MV-4-11 (cell line): ENCODE results near the gene LINGO4.
A peak's percentile ranks its signal among the peaks of the same experiment; 100 is the strongest.

Experiments
- DNase-seq: peaks from one replicate; lab custom pipeline; 2025; lab: John Stamatoyannopoulos, UW

Gene LINGO4

DNA sequence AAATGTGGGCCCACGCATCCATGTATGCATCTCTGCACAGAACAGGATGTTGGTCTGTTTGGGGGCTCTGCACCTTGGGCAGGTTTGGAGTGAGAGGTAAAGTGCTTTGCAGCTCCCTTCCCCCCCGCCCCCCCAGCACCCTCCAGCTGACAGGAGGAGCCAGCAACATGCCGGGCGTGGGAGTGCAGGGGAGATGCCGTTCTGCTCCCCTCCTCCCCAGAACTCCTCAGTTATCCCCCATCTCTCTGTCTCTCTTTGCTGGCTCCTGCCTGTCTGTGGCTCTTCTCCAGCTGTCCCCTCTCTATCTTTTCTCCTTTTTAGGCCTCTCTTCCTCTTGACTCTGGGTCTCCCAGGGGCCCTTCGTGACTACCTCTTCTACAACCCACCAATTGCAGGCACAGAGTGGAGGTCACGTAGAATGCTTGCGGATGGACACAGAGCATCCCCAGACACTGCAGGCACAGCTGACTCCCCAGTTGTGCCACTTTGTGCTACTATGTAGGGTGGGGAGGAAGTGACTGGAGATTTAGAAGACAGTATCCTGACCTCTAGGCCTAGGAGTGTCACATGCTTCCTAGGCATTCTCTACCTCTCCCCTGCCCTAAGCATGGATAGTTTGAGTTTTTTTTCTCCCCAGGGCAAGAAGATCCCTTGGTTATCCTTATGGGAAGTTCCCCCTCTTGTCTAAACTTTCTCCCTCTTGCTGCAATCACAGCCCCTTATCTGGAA, 28.1 kb upstream of the LINGO4 start:
- DNase-seq: peak; percentile 25

- no peak for DNase-seq
Observed at GRCh38 chr1:151832318-151832980, 27.2 kb upstream of the LINGO4 start.

- DNase-seq: no peak
Observed at GRCh38 chr1:151831605-151832004, 26.4 kb upstream of the LINGO4 start, which contains the start of gene RORC. Gene RORC (minus strand): TSS chr1:151831802. CDS start chr1:151831764, 38 bp downstream.

DNA sequence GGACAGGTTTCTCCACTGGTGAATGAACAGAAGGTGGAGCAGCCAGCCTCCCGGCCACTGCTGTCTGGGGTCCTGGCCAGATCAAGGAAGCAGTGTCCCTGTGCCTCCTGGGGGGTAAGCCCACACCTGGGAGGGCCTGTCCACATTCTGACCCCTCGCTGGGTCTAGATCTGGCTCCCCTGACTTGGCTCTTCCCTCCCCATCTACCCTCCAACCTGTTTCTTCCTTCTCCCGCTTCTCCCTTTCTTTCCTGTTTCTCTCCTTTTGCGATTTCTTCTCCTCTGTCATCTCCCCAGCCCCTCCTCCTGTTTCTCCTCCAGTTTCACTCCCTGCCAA, 26.0 kb upstream of the LINGO4 start:
- DNase-seq: no peak

- DNase-seq: no peak
Observed at GRCh38 chr1:151830055-151830454, 24.8 kb upstream of the LINGO4 start.

GRCh38 chr1:151829352-151830046, 24.3 kb upstream of the LINGO4 start:
- no peak for DNase-seq

DNA sequence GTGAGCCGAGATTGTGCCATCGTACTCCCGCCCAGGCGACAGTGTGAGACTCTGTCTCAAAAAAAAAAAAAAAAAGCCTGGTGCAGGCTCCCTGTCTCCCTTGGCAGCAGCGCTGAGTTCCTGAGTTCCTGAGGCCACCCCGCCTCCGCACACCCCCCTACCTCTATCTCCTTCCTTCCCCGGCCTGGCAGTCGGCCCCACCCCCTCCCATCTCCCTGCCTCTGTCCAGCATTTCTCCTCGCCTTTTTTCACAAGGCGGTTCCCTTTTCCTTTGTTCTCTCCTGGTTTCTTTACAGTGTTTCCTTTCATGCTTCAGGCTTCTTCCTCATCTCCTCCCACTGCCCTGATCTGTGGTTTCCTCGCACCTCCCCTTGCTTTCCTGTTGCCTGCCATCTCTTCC, 23.7 kb upstream of the LINGO4 start:
- peak; percentile 50 for DNase-seq

DNA sequence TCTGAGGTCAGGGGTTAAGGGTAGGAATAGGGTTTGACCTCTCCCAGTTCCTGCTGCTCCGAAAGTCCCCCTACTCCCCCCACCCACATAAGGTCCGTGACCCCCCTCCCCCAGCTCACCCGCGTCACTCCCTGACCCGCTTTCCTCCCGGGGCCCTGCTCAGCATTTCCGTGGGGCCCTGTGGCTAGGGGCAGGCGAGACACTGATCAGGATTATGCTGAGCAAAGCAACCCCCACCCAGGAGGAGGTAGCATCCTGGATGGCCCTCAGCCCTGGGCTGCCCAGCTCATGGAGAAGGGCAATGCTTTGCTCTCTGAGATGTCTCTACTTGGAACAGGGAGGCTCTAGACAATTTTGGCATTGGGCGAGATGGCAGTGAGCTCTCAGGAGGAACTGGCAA, 22.6 kb upstream of the LINGO4 start:
- no peak for DNase-seq

- no peak for DNase-seq
Observed at GRCh38 chr1:151825751-151826660, 20.8 kb upstream of the LINGO4 start.

GRCh38 chr1:151825204-151825603, 20.0 kb upstream of the LINGO4 start:
- no peak for DNase-seq

DNA sequence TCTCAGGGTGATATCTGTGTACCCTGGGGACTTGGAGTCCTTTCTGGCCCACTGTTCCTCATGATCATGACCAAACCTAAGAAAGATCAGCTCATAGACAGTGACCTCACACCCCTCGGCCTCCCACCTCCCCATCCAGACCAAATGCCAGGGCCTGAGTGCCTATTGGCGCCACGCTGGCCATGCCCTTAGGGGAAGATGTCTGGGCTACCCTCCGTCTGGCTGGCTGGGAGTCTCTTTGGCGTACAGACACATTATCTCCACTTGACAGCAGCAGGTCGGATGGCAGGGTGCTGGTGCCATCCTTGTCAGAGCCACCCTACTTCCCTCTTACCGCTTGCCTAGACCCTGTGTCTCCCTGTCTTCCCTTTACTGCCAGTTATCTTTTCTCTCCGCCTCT, 18.0 kb upstream of the LINGO4 start:
- DNase-seq: no peak

- no peak for DNase-seq
Observed at GRCh38 chr1:151822404-151822803, 17.2 kb upstream of the LINGO4 start.

DNA sequence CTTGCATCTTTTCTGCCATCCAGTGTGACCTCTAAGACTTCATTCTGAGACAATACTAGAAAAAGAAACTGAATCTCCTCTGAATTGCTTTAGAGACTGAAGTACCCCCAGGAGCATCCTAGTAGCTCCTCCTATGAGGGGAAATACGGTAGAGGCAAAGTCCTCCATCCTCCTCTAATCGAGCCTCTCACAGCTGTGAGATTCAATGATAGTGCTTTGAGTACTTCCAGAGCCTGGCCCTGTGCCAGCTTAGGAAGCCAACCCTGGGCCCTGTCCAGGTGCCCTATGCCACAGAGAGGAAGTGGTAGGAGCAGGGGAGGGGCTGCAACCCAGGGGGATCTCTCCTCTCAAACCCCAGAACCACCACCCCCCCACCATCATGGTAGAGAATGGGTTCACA, 15.7 kb upstream of the LINGO4 start:
- DNase-seq: peak; percentile 52

DNA sequence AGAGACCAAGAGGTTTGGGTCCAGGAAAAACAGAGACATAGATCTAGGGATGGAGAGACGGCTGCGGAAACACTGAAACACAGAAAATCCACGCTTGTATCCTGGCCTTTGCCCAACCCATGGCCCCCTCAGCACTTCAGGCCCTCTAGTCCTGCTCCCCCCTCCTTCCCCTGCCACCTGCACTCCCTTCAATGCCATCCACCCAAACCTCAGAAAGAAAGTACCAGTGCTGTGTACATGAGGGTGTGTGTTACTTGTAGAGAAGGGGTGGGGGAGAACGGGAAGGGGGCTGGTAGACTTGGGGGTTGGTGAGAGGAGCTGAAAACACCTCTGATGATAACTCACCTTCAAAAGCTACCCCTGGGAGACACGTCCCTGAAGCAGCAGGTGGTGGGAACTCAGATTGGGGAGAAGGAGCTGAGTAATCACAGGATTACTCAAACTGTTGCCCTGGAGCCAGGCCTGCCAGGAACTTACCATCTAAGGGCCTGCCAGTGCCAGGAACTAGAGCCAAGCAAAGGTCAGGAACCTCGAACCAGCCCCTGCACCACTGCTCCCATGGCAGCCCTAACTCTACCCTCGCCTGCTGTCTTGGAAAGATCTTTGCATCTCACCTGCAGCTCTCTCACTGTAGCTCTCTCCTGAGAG, 14.9 kb upstream of the LINGO4 start:
- peak; percentile 21 for DNase-seq

DNA sequence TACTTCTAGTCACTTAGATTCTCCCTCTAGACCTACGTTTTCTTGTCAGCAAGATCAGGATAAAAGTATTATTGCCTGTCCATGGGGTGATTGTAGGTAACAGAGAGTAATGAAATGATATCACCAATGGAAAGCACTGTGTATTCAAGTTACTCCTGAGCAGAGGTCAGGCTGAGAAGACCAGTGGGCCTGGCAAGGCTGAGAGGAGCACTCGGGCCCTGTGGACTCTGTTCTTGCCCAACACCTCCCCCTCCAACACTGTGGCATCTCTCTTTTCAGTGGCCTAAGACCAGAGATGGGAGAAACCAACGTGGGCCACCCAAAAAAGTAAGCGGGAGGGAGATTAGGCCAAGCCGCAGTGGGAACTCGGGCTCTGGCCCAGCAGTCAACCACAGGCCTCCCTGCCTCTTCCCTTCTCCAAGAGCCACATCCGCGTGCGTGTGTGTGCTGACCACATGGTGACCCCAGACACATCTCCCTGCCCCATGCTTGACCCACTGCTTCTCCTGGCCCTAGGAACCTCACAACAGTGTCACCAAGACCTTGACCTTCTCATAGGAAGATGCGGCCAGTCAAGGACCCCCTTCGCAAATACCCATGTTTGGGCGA, 14.1 kb upstream of the LINGO4 start:
- DNase-seq: peak; percentile 85

- peak; percentile 71 for DNase-seq
Observed at GRCh38 chr1:151817353-151817730, 12.1 kb upstream of the LINGO4 start.

- no peak for DNase-seq
Observed at GRCh38 chr1:151816548-151817352, 11.5 kb upstream of the LINGO4 start.

GRCh38 chr1:151815716-151816327, 10.6 kb upstream of the LINGO4 start:
- no peak for DNase-seq

- no peak for DNase-seq
Observed at GRCh38 chr1:151814971-151815545, 9.8 kb upstream of the LINGO4 start.

DNA sequence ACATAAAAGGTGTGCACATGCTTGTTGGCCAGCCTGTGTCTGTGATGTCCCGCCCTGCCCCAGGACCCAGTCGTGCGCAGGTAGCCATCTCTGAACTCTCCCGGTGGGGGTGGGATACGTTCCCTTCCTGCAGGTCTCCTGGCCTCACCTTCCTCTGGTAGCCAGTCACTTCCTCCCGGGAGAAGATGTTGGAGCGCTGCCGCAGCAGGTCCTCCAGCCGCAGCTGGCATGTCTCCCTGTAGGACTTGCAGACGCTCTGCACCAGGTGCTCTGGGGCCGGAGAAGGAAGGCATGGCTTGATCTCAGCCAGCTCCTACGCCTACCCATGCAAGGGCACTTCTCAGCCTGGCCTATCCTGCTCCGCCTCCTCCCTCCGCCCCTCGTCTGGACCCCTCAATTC, 9.2 kb upstream of the LINGO4 start:
- no peak for DNase-seq
